HG02678 (cell line): ENCODE data around the gene PET100.

ENCODE experiments used
- ATAC-seq: cut with Tn5 transposase; IDR thresholded peaks from one replicate; pipeline ENCODE4 v1.9.1; 2021; ENCODE audit warnings: mild to moderate bottlenecking, moderate library complexity; ENCODE audit not compliant: unreplicated experiment

The PET100 gene

GRCh38 chr19:7629347-7630054, at the start of gene PET100, which contains the start of gene XAB2:
TSS of gene PET100 (plus strand) at chr19:7629793. CDS start at chr19:7629834, 41 bp downstream.
TSS of gene XAB2 (minus strand) at chr19:7629545. CDS start at chr19:7629527, 18 bp downstream.
- ATAC-seq: peak; percentile 89

- no peak for ATAC-seq
These were observed 47.1 kb upstream of the PET100 start for GRCh38 chr19:7582446-7582845.

GRCh38 chr19:7589822-7590221, 39.8 kb upstream of the PET100 start:
- no peak for ATAC-seq

- no peak for ATAC-seq
These were observed 39.3 kb upstream of the PET100 start for GRCh38 chr19:7590256-7590655.

- no peak for ATAC-seq
These were observed 34.0 kb upstream of the PET100 start, which contains the start of gene CAMSAP3 for GRCh38 chr19:7595466-7596133. TSS of gene CAMSAP3 (plus strand) at chr19:7595863. CDS start at chr19:7596003, 140 bp downstream.

- ATAC-seq: no peak
These were observed 33.2 kb upstream of the PET100 start for GRCh38 chr19:7596211-7596937.

- no peak for ATAC-seq
These were observed 31.9 kb upstream of the PET100 start for GRCh38 chr19:7597689-7598088.

- ATAC-seq: no peak
These were observed 31.4 kb upstream of the PET100 start for GRCh38 chr19:7598180-7598579.

GRCh38 chr19:7600721-7601120, 28.9 kb upstream of the PET100 start:
- no peak for ATAC-seq

- ATAC-seq: no peak
These were observed 27.2 kb upstream of the PET100 start for GRCh38 chr19:7602240-7602934.

- no peak for ATAC-seq
These were observed 26.6 kb upstream of the PET100 start for GRCh38 chr19:7602935-7603497.

- no peak for ATAC-seq
These were observed 25.7 kb upstream of the PET100 start for GRCh38 chr19:7603919-7604318.

- ATAC-seq: no peak
These were observed 23.9 kb upstream of the PET100 start for GRCh38 chr19:7605490-7606222.

GRCh38 chr19:7606289-7606688, 23.3 kb upstream of the PET100 start:
- ATAC-seq: no peak

- ATAC-seq: no peak
These were observed 22.2 kb upstream of the PET100 start for GRCh38 chr19:7607212-7607873.

GRCh38 chr19:7607874-7608560, 21.6 kb upstream of the PET100 start:
- ATAC-seq: no peak

GRCh38 chr19:7610491-7611240, 18.9 kb upstream of the PET100 start:
- no peak for ATAC-seq
